Parathyroid adenoma (tissue), 2 donors: Measurements from ENCODE around the gene SORCS2.

Experiments used
- H2AFZ ChIP-seq: fragments of 300-600 bp; sonication (generic); one replicate; pipeline ENCODE4 v1.7.0; 2017; ENCODE audit warnings: antibody characterized with exemption, mild to moderate bottlenecking
- H3K27ac ChIP-seq: fragments of 300-600 bp; sonication (generic); one replicate; pipeline ENCODE4 v1.7.0; 2017
- H3K27me3 ChIP-seq: fragments of 300-600 bp; sonication (generic); one replicate; pipeline ENCODE4 v1.7.0; 2017; ENCODE audit warnings: low read length; ENCODE audit not compliant: control insufficient read depth, insufficient read depth
- H3K36me3 ChIP-seq: fragments of 300-600 bp; sonication (generic); one replicate; pipeline ENCODE4 v1.7.0; 2017; ENCODE audit warnings: low read length; ENCODE audit not compliant: control insufficient read depth, insufficient read depth
- H3K4me1 ChIP-seq: fragments of 300-600 bp; sonication (generic); one replicate; pipeline ENCODE4 v1.7.0; 2017; ENCODE audit warnings: control low read depth
- H3K4me2 ChIP-seq: fragments of 300-600 bp; sonication (generic); one replicate; pipeline ENCODE4 v1.7.0; 2017; ENCODE audit warnings: low read length
- H3K4me3 ChIP-seq: fragments of 300-600 bp; sonication (generic); one replicate; pipeline ENCODE4 v1.7.0; 2017; ENCODE audit warnings: low read depth, low read length
- H3K79me2 ChIP-seq: fragments of 300-600 bp; sonication (generic); one replicate; pipeline ENCODE4 v1.7.0; 2017; ENCODE audit warnings: control low read depth
- H3K9ac ChIP-seq: fragments of 300-600 bp; sonication (generic); one replicate; pipeline ENCODE4 v1.7.0; 2017; ENCODE audit warnings: mild to moderate bottlenecking
- H3K9me3 ChIP-seq: fragments of 300-600 bp; sonication (generic); one replicate; pipeline ENCODE4 v1.7.0; 2017; ENCODE audit warnings: low read length; ENCODE audit not compliant: control insufficient read depth
- TF ChIP-seq, protein P1 (sequence below): fragments of 300-600 bp; sonication (generic); IDR thresholded peaks from one replicate; pipeline ENCODE4 v1.7.0; 2017; ENCODE audit warnings: antibody characterized with exemption, mild to moderate bottlenecking
- donor health status: primary hyperparathyroidism.

Gene SORCS2

DNA sequence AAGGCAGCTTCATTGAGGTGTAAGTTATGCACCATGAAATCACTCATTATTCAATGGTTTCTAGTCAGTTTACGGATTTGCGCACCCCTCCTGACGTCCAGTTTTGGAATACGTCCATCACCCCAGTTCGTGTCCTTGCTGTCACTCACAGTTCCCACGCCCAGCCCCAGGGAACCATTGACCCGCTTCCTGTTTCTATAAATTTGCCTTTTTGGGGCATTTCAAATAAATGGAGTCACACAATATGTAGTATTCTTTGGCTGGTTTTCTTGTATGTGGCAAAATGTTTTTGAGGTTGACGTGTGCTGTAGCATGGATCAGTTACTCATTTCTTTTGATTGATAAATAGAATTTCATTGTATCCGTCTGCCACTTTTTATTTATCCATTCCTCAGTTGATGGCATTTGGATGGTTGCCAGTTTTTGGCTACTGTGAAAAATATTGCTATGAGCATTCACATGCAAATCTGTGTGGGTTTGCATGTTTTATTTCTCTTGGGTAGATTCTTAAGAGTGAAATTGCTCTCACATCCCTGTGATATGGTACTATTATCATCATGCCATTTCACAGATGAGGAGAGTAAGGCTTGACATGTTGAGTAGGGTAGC, 18.4 kb upstream of the SORCS2 start:
- no peak overlapping the region for H2AFZ ChIP-seq
- H3K27ac ChIP-seq: no peak overlapping the region
- H3K4me2 ChIP-seq: no peak overlapping the region
- TF ChIP-seq, protein P1, sequence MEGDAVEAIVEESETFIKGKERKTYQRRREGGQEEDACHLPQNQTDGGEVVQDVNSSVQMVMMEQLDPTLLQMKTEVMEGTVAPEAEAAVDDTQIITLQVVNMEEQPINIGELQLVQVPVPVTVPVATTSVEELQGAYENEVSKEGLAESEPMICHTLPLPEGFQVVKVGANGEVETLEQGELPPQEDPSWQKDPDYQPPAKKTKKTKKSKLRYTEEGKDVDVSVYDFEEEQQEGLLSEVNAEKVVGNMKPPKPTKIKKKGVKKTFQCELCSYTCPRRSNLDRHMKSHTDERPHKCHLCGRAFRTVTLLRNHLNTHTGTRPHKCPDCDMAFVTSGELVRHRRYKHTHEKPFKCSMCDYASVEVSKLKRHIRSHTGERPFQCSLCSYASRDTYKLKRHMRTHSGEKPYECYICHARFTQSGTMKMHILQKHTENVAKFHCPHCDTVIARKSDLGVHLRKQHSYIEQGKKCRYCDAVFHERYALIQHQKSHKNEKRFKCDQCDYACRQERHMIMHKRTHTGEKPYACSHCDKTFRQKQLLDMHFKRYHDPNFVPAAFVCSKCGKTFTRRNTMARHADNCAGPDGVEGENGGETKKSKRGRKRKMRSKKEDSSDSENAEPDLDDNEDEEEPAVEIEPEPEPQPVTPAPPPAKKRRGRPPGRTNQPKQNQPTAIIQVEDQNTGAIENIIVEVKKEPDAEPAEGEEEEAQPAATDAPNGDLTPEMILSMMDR: no peak
- no peak overlapping the region for H3K9ac ChIP-seq
- no peaks in the 10 kb centered on the region for H3K79me2 ChIP-seq
- H3K4me1 ChIP-seq: no peaks in the 10 kb centered on the region
- no peaks in the 10 kb centered on the region for H3K9me3 ChIP-seq
- no peaks in the 10 kb centered on the region for H3K36me3 ChIP-seq
- H3K4me3 ChIP-seq: no peak overlapping the region
- no peaks in the 10 kb centered on the region for H3K27me3 ChIP-seq

DNA sequence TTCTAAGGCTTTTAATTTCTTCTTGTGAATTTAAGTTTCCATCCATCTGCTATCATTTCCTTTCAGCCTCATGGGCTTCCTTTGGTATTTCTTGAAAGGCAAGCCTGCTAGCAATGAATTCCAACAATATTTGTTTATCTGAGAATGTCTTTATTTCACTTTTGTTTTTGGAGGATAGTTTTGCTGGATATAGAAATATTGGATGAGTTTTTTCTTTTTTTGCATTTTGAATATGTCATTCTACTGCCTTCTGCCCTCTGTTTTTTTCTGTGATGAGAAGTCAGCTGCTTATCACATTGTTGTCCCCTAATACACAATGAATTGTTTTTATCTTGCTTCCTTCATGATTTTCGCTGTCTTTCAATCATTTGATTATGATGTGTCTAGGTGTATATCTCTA, 13.2 kb upstream of the SORCS2 start:
- Histone ChIP-seq H3K4me2 (no peak overlapping the region), H3K9ac (no peak overlapping the region), H3K9me3 (no peaks in the 10 kb centered on the region), H2AFZ (no peak overlapping the region), H3K4me1 (no peaks in the 10 kb centered on the region), H3K27ac (no peak overlapping the region), H3K79me2 (no peaks in the 10 kb centered on the region), H3K36me3 (no peaks in the 10 kb centered on the region), H3K4me3 (no peak overlapping the region), H3K27me3 (no peaks in the 10 kb centered on the region)
- TF ChIP-seq, protein P1: no peak

DNA sequence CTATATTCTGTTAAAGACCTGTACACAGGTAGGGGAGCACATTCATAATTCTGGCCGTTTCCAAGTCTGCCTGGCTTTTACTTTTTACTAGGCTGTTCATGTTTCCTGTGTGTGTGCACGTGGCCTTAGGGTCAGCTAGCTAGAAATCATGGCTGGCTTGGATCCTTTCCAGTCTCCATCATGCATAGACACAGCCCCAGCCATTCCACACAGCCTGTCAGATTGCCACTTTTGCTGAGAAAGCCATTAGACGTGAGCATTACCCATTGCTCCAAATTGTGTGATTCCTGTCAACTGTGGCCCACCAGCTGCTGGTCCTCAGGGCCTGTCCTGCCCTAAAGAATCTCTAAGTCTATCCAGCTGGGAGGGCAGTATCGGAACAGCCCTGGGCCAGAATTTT, 11.4 kb upstream of the SORCS2 start:
- H3K79me2 ChIP-seq: no peaks in the 10 kb centered on the region
- no peak overlapping the region for H3K9ac ChIP-seq
- TF ChIP-seq, protein P1: no peak
- no peaks in the 10 kb centered on the region for H3K4me1 ChIP-seq
- H3K9me3 ChIP-seq: no peaks in the 10 kb centered on the region
- no peak overlapping the region for H3K4me3 ChIP-seq
- H2AFZ ChIP-seq: no peak overlapping the region
- H3K4me2 ChIP-seq: no peak overlapping the region
- H3K27ac ChIP-seq: no peak overlapping the region
- no peaks in the 10 kb centered on the region for H3K27me3 ChIP-seq
- no peaks in the 10 kb centered on the region for H3K36me3 ChIP-seq

DNA sequence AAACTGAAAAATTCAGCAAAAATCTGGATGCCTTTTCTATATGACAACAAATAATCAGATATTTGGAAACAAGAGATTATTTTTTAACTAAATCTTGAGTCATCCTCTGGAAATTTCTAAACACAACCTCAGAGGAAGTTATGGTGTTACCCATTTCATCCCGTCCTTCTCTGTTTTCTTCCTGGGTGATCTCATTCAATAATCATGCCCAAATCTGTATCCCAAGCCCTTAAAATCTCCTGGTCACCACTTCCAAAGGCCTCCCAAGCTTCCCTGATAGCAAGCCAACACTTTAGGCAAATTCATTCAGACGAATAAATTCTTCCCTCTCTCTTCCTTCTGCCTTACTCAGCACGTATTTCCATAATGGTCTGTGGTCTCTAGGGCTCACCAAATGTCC, 9.7 kb upstream of the SORCS2 start:
- Histone ChIP-seq H2AFZ (no peak overlapping the region), H3K4me1 (no peaks in the 10 kb centered on the region)
- TF ChIP-seq, protein P1: no peak

DNA sequence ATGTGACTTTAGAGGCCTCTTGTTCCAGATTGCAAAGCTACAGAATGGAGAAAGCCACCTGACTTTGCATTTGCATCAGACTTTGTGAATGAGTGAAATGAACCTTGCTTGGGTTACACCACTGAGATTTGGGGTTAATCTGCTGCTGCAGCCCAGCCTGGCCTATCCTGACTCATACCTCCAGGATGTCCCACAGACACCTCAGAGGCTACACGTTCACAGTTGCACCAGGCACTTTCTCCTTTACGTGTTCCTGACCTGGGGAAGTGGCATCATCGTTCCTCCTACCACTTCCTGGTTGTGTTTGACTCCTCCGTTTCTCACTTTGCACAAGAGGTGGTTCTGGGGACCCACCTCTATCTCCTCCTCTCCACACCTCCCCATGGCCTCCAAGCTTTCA, 9.2 kb upstream of the SORCS2 start:
- Histone ChIP-seq H3K9me3 (no peaks in the 10 kb centered on the region), H3K4me2 (no peak overlapping the region), H3K27me3 (no peaks in the 10 kb centered on the region), H3K4me1 (no peaks in the 10 kb centered on the region), H3K4me3 (no peak overlapping the region), H2AFZ (no peak overlapping the region), H3K36me3 (no peaks in the 10 kb centered on the region), H3K79me2 (no peaks in the 10 kb centered on the region), H3K9ac (no peak overlapping the region), H3K27ac (no peak overlapping the region)
- TF ChIP-seq, protein P1: no peak

More for the DNA sequence above, 9.7 kb upstream of the SORCS2 start:
- Histone ChIP-seq H3K27me3 (no peaks in the 10 kb centered on the region), H3K36me3 (no peaks in the 10 kb centered on the region), H3K4me3 (no peak overlapping the region), H3K4me2 (no peak overlapping the region), H3K27ac (no peak overlapping the region), H3K9ac (no peak overlapping the region), H3K9me3 (no peaks in the 10 kb centered on the region), H3K79me2 (no peaks in the 10 kb centered on the region)
